ENCODE measurements around the gene EPB42. TPM values are rescaled to one million over a fixed set of nuclear protein-coding genes. Genes with fewer than 3 reads are reported as not detected.

The EPB42 gene
- total and polyA plus RNA-seq, 2 experiments from 2014 or later: not detected

DNA sequence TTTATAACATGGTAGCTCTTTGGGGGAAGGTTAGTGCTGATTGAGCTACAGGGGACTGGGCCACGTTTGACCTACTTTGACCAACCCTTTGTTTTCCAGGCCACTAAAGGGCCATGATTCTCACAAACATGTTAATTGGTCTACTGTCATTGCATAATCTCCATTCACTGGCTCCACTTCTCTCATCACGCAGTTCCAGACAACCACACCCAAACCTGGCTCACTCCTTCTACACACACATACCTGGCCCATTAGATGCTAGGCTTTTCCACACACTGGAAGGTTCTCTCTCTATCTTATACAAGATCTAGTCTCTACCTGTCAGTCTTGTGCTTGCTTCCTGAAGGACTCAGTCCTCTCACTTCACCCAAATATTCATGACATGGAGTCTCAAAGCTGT lies 30.0 kb upstream of the EPB42 start:
- Mint-ChIP-seq H3K27me3 (ENCODE audit: insufficient read depth, low read depth, poor library complexity) (peaks cover 3% of the 10 kb centered on the region), H3K4me3 (no peak overlapping the region), H3K9me3 (no peaks in the 10 kb centered on the region), H3K36me3 (ENCODE audit: low read depth) (no peaks in the 10 kb centered on the region), H3K4me1 (0 out of 3 replicates have a peak, but pooled peaks cover 2% of the 10 kb centered on the region), H3K27ac (no peak overlapping the region)
- TF ChIP-seq ZNF331 (CRISPR knock-in tag; IDR thresholded peaks at IDR 0.05; ENCODE audit: low read depth): no peak
- no peak for TF ChIP-seq STAT1 (IDR thresholded peaks at IDR 0.05; ENCODE audit: unreplicated experiment)
- TF ChIP-seq, protein P1, sequence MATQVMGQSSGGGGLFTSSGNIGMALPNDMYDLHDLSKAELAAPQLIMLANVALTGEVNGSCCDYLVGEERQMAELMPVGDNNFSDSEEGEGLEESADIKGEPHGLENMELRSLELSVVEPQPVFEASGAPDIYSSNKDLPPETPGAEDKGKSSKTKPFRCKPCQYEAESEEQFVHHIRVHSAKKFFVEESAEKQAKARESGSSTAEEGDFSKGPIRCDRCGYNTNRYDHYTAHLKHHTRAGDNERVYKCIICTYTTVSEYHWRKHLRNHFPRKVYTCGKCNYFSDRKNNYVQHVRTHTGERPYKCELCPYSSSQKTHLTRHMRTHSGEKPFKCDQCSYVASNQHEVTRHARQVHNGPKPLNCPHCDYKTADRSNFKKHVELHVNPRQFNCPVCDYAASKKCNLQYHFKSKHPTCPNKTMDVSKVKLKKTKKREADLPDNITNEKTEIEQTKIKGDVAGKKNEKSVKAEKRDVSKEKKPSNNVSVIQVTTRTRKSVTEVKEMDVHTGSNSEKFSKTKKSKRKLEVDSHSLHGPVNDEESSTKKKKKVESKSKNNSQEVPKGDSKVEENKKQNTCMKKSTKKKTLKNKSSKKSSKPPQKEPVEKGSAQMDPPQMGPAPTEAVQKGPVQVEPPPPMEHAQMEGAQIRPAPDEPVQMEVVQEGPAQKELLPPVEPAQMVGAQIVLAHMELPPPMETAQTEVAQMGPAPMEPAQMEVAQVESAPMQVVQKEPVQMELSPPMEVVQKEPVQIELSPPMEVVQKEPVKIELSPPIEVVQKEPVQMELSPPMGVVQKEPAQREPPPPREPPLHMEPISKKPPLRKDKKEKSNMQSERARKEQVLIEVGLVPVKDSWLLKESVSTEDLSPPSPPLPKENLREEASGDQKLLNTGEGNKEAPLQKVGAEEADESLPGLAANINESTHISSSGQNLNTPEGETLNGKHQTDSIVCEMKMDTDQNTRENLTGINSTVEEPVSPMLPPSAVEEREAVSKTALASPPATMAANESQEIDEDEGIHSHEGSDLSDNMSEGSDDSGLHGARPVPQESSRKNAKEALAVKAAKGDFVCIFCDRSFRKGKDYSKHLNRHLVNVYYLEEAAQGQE (IDR thresholded peaks at IDR 0.05; ENCODE audit: unreplicated experiment): no peak
- no peak for TF ChIP-seq ZNF114 (CRISPR knock-in tag; IDR thresholded peaks at IDR 0.05)
- TF ChIP-seq JUNB (IDR thresholded peaks at IDR 0.05; ENCODE audit: unreplicated experiment): no peak
- TF ChIP-seq, protein P2, sequence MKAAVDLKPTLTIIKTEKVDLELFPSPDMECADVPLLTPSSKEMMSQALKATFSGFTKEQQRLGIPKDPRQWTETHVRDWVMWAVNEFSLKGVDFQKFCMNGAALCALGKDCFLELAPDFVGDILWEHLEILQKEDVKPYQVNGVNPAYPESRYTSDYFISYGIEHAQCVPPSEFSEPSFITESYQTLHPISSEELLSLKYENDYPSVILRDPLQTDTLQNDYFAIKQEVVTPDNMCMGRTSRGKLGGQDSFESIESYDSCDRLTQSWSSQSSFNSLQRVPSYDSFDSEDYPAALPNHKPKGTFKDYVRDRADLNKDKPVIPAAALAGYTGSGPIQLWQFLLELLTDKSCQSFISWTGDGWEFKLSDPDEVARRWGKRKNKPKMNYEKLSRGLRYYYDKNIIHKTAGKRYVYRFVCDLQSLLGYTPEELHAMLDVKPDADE (IDR thresholded peaks at IDR 0.05): no peak
- TF ChIP-seq CTCF (conservative IDR thresholded peaks at IDR 0.05; ENCODE audit: low read depth in 2 of 2): no peak
- TF ChIP-seq EZH2phosphoT487 (IDR thresholded peaks at IDR 0.05; ENCODE audit: unreplicated experiment): no peak
- TF ChIP-seq EZH2 (IDR thresholded peaks at IDR 0.05; ENCODE audit: low read depth, unreplicated experiment): no peak
- no peak for TF ChIP-seq POLR2AphosphoS5 (IDR thresholded peaks at IDR 0.05; ENCODE audit: low read depth)
- no peak for TF ChIP-seq ZNF462 (CRISPR knock-in tag; IDR thresholded peaks at IDR 0.05)
- TF ChIP-seq CREB1 (CRISPR knock-in tag; IDR thresholded peaks at IDR 0.05; ENCODE audit: low read depth): no peak
- TF ChIP-seq NANOG (IDR thresholded peaks at IDR 0.05; ENCODE audit: borderline replicate concordance): no peak
- Histone ChIP-seq H3K9me2 (ENCODE audit: insufficient read depth) (0 out of 2 replicates have a peak, but pooled peaks cover 5% of the 10 kb centered on the region), H3K4me1 (ENCODE audit: insufficient read depth) (no peaks in the 10 kb centered on the region), H3K36me3 (ENCODE audit: insufficient read depth) (no peaks in the 10 kb centered on the region), H3F3A (replicated peaks; ENCODE audit: low read depth) (no peaks in the 10 kb centered on the region), H3K27me3 (ENCODE audit: insufficient read depth) (no peaks in the 10 kb centered on the region), H3K4me3 (no peak overlapping the region), H2AFZ (no peak overlapping the region), H3K79me2 (replicated peaks; ENCODE audit: insufficient read depth) (no peaks in the 10 kb centered on the region), H3K27ac (ENCODE audit: low read depth) (no peak overlapping the region), H3K4me2 (no peak overlapping the region), H4K20me1 (replicated peaks; ENCODE audit: insufficient read depth) (no peaks in the 10 kb centered on the region)
- ATAC-seq (no peak), DNase-seq (ENCODE audit: low spot score) (no peak)
